22Rv1 (cell line): ENCODE data around the gene METTL15.

Experiments
- ZFX ChIP-seq: fragments of 450-650 bp; IDR thresholded peaks from 2 replicates; pipeline ENCODE4 v1.6.1; 2017; ENCODE audit warnings: antibody characterized with exemption, borderline replicate concordance
- TF ChIP-seq, protein P1 (sequence below): fragments of 450-650 bp; IDR thresholded peaks from 2 replicates; pipeline ENCODE4 v1.5.1; 2017; ENCODE audit warnings: mild to moderate bottlenecking

DNA sequence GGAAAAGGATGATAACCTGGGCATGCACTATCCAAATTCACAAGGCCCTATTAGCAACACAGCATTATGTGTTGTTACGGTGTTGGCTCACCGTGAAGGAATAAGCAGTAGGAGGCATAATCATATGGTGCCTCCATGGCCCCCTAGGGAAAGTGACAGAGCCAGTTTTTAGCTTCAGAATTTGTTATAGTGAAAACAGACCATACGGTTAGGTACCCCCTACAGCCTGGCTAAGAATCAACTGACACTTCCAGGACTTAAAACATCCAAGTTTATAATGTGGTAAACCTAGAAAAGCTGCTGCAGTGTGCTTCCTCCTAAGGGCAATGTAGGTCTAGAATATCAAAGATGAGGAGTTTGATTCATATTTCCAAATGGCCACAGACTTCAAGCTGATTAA, 30.7 kb upstream of the METTL15 start:
- TF ChIP-seq, protein P1, sequence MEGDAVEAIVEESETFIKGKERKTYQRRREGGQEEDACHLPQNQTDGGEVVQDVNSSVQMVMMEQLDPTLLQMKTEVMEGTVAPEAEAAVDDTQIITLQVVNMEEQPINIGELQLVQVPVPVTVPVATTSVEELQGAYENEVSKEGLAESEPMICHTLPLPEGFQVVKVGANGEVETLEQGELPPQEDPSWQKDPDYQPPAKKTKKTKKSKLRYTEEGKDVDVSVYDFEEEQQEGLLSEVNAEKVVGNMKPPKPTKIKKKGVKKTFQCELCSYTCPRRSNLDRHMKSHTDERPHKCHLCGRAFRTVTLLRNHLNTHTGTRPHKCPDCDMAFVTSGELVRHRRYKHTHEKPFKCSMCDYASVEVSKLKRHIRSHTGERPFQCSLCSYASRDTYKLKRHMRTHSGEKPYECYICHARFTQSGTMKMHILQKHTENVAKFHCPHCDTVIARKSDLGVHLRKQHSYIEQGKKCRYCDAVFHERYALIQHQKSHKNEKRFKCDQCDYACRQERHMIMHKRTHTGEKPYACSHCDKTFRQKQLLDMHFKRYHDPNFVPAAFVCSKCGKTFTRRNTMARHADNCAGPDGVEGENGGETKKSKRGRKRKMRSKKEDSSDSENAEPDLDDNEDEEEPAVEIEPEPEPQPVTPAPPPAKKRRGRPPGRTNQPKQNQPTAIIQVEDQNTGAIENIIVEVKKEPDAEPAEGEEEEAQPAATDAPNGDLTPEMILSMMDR = no peak
- no peak for TF ChIP-seq ZFX
